Upper lobe of right lung (tissue), 1 donor: ENCODE measurements around the gene ANKRD11. TPM values are rescaled to one million over a fixed set of nuclear protein-coding genes. Genes with fewer than 3 reads are reported as not detected.
A peak's percentile ranks its signal among the peaks of the same experiment; 100 is the strongest.
"Not testable (repeated sequence)": the region's sequence is repeated elsewhere in the genome, so short reads cannot be mapped to it uniquely, and the experiment has no call there.

ENCODE experiments used
- ATAC-seq: fragments of 200-7000 bp; cut with Tn5 transposase; one replicate; pipeline ENCODE4 v1.9.1; 2020; ENCODE audit warnings: mild to moderate bottlenecking, moderate library complexity
- DNase-seq: peaks from one replicate; pipeline ENCODE4 v3.0.0-alpha.2; 2020
- H3K27ac ChIP-seq: fragments of 200-600 bp; one replicate; pipeline ENCODE4 v1.8.0; 2022
- H3K27me3 ChIP-seq: fragments of 200-600 bp; one replicate; pipeline ENCODE4 v1.8.0; 2022; ENCODE audit warnings: mild to moderate bottlenecking
- H3K36me3 ChIP-seq: fragments of 200-600 bp; one replicate; pipeline ENCODE4 v1.8.0; 2022
- H3K4me1 ChIP-seq: fragments of 200-600 bp; one replicate; pipeline ENCODE4 v1.8.0; 2022
- H3K4me3 ChIP-seq: fragments of 200-600 bp; one replicate; pipeline ENCODE4 v1.8.0; 2022; ENCODE audit warnings: mild to moderate bottlenecking
- H3K9me3 ChIP-seq: fragments of 200-600 bp; one replicate; pipeline ENCODE4 v1.8.0; 2022
- CTCF ChIP-seq: fragments of 200-600 bp; IDR thresholded peaks from one replicate; pipeline ENCODE4 v1.8.0; 2022; ENCODE audit warnings: antibody characterized with exemption
- intact Hi-C: fragments of 100-400 bp; cut with DNase I; formaldehyde crosslinking; loops from one replicate; pipeline ENCODE4 v1.11.0; 2022
- total RNA-seq: library from RNA; stranded (reverse); fragmentation: NEBNext Ultra II Directional; extraction: Animal tissue kit (Norgen Biotek cat#: 25700); gene quantifications from one replicate; pipeline ENCODE4 v1.2.1, GENCODE V29; 2021
- donor health status: DM: no; HTN: yes; CAD: no; lungs with severe emphysema.

Gene ANKRD11
- total RNA-seq, 1 donor from 2014 or later = 125 TPM

- Histone ChIP-seq H3K27ac (no peak overlapping the region), H3K4me3 (no peak overlapping the region), H3K9me3 (no peaks in the 10 kb centered on the region), H3K36me3 (no peaks in the 10 kb centered on the region), H3K27me3 (no peaks in the 10 kb centered on the region), H3K4me1 (peaks cover 35% of the 10 kb centered on the region)
- DNase-seq (no peak), ATAC-seq (no peak)
- intact Hi-C loops = no loop called here
- TF ChIP-seq CTCF = no peak
Measured at GRCh38 chr16:89456419-89456959, 33.9 kb downstream of the ANKRD11 start.

- Histone ChIP-seq H3K27me3 (no peaks in the 10 kb centered on the region), H3K9me3 (no peaks in the 10 kb centered on the region), H3K4me1 (peaks cover 35% of the 10 kb centered on the region), H3K4me3 (no peak overlapping the region), H3K27ac (no peak overlapping the region), H3K36me3 (no peaks in the 10 kb centered on the region)
- ATAC-seq (no peak), DNase-seq (no peak)
- no peak for TF ChIP-seq CTCF
- intact Hi-C loops = no loop called here
Measured at GRCh38 chr16:89455692-89456091, 34.7 kb downstream of the ANKRD11 start.

DNA sequence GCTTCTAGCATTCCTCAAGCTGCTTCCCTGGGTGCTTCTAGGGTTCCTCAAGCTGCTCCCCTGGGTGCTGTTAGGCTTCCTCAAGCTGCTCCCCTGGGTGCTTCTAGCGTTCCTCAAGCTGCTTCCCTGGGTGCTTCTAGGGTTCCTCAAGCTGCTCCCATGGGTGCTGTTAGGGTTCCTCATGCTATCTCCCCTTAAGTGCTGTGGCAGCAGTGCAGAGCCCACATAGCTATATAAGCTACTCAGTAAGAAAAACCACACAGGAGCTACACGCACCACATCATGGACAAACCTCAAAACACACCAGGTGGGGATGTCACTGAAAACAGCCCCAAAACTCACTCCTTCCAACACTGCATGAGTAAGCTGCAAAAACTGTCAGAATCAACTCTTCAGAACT, 35.2 kb downstream of the ANKRD11 start:
- Histone ChIP-seq H3K27ac (no peak overlapping the region), H3K9me3 (no peaks in the 10 kb centered on the region), H3K4me3 (no peak overlapping the region), H3K4me1 (peaks cover 39% of the 10 kb centered on the region), H3K36me3 (no peaks in the 10 kb centered on the region), H3K27me3 (no peaks in the 10 kb centered on the region)
- no peak for TF ChIP-seq CTCF
- ATAC-seq = no peak
- intact Hi-C loops = no loop called here
- DNase-seq = no peak

- Histone ChIP-seq H3K4me1 (peaks cover 45% of the 10 kb centered on the region), H3K27ac (peak overlapping the region; percentile 47)
- H3K9me3 ChIP-seq, H3K36me3 ChIP-seq, H3K27me3 ChIP-seq, ATAC-seq, intact Hi-C loops, DNase-seq, H3K4me3 ChIP-seq: not testable (repeated sequence)
Measured at GRCh38 chr16:89454378-89455125, 35.8 kb downstream of the ANKRD11 start.

GRCh38 chr16:89453501-89454321, 36.6 kb downstream of the ANKRD11 start:
- Histone ChIP-seq H3K9me3 (no peaks in the 10 kb centered on the region), H3K36me3 (no peaks in the 10 kb centered on the region), H3K27me3 (no peaks in the 10 kb centered on the region), H3K4me1 (peaks cover 45% of the 10 kb centered on the region), H3K4me3 (no peak overlapping the region), H3K27ac (peak overlapping the region; percentile 47)
- TF ChIP-seq CTCF = peak; percentile 36
- DNase-seq (no peak), ATAC-seq (peak; percentile 82)
- intact Hi-C loops = no loop called here

- intact Hi-C loops = no loop called here
- TF ChIP-seq CTCF = no peak
- no peaks in the 10 kb centered on the region for H3K9me3 ChIP-seq
- no peak overlapping the region for H3K27ac ChIP-seq
- no peaks in the 10 kb centered on the region for H3K36me3 ChIP-seq
- H3K4me1 ChIP-seq = peaks cover 46% of the 10 kb centered on the region
- DNase-seq = no peak
- ATAC-seq = no peak
- H3K27me3 ChIP-seq = no peaks in the 10 kb centered on the region
- H3K4me3 ChIP-seq = no peak overlapping the region
Measured at GRCh38 chr16:89452925-89453324, 37.4 kb downstream of the ANKRD11 start.
